CD14-positive monocyte (primary cell): ENCODE results near the gene SDF4. TPM values are rescaled to one million over a fixed set of nuclear protein-coding genes. Genes with fewer than 3 reads are reported as not detected.

Experiments used
- DNase-seq, 3 donors: peaks; one replicate each; pipeline ENCODE4 v3.0.0-alpha.2; 2011 to 2022
- H2AFZ ChIP-seq: 2 replicates; pipeline ENCODE4 v1.6.0; 2012; ENCODE audit warnings: mild to moderate bottlenecking, low read depth, low read length, inconsistent platforms; ENCODE audit not compliant: insufficient read depth, poor library complexity, severe bottlenecking
- H3K27ac ChIP-seq, 2 donors: 1 replicate in 1 of 2; 2 replicates in 1 of 2; pipeline ENCODE4 v1.5.1; 2012 to 2013; ENCODE audit warnings: low read length in 2 of 2, control low read depth in 1 of 2, inconsistent platforms in 1 of 2, low read depth in 1 of 2, mild to moderate bottlenecking in 1 of 2
- H3K27me3 ChIP-seq, 2 donors: one replicate each; pipeline versions ENCODE4 v1.6.0 to v1.6.1; 2011 to 2013; ENCODE audit warnings: low read length in 2 of 2; ENCODE audit not compliant: control insufficient read depth in 2 of 2, insufficient read depth in 2 of 2
- H3K36me3 ChIP-seq, 2 donors: replicated peaks in 1 of 2; 1 replicate in 1 of 2; 2 replicates in 1 of 2; pipeline versions ENCODE4 v1.5.1 to v1.6.1; 2012 to 2013; ENCODE audit warnings: low read length in 2 of 2, control low read depth in 1 of 2, inconsistent platforms in 1 of 2, mild to moderate bottlenecking in 1 of 2; ENCODE audit not compliant: insufficient read depth in 2 of 2, control insufficient read depth in 1 of 2
- H3K4me1 ChIP-seq, 2 donors: 1 replicate in 1 of 2; 2 replicates in 1 of 2; pipeline versions ENCODE4 v1.5.1 to v1.6.1; 2012 to 2013; ENCODE audit warnings: low read length in 2 of 2, control low read depth in 1 of 2, inconsistent platforms in 1 of 2, mild to moderate bottlenecking in 1 of 2, moderate library complexity in 1 of 2; ENCODE audit not compliant: insufficient read depth in 2 of 2, control insufficient read depth in 1 of 2
- H3K4me2 ChIP-seq: replicated peaks from 2 replicates; pipeline ENCODE3; 2012; ENCODE audit warnings: low read length, moderate library complexity, mild to moderate bottlenecking; ENCODE audit not compliant: poor library complexity, severe bottlenecking; ENCODE audit errors: extremely low read depth
- H3K4me3 ChIP-seq, 3 experiments: fragments of 200-600 bp in 1 of 3; sonication (generic) in 1 of 3; replicated peaks in 1 of 3; 1 replicate in 2 of 3; 2 replicates in 1 of 3; pipeline ENCODE4 v1.5.1; 2011 to 2013; ENCODE audit warnings: low read length in 3 of 3, mild to moderate bottlenecking in 3 of 3, control low read depth in 2 of 3, low read depth in 2 of 3, inconsistent platforms in 1 of 3, moderate library complexity in 1 of 3
- H3K79me2 ChIP-seq: 2 replicates; pipeline ENCODE4 v1.6.0; 2012; ENCODE audit warnings: mild to moderate bottlenecking, control low read depth, inconsistent platforms, low read length, moderate library complexity; ENCODE audit not compliant: insufficient read depth
- H3K9ac ChIP-seq: 2 replicates; pipeline ENCODE4 v1.6.0; 2017; ENCODE audit warnings: low read length, mild to moderate bottlenecking; ENCODE audit not compliant: insufficient read depth, poor library complexity, severe bottlenecking
- H3K9me3 ChIP-seq, 2 donors: replicated peaks in 1 of 2; 1 replicate in 1 of 2; 2 replicates in 1 of 2; pipeline versions ENCODE4 v1.5.1 to v1.6.1; 2012 to 2013; ENCODE audit warnings: low read length in 2 of 2, control low read depth in 1 of 2; ENCODE audit not compliant: control insufficient read depth in 1 of 2, insufficient read depth in 1 of 2
- H4K20me1 ChIP-seq: 2 replicates; pipeline ENCODE4 v1.6.0; 2012; ENCODE audit warnings: mild to moderate bottlenecking, low read length, control low read depth, moderate library complexity; ENCODE audit not compliant: insufficient read depth
- H3K27ac Mint-ChIP-seq, 7 donors: one replicate each; pipeline ENCODE4 v1.8.0; 2020; ENCODE audit warnings: mild to moderate bottlenecking in 7 of 7, mixed read lengths in 7 of 7, moderate library complexity in 6 of 7, inconsistent platforms in 2 of 7
- H3K27me3 Mint-ChIP-seq, 3 donors: one replicate each; pipeline ENCODE4 v1.8.0; 2021 to 2022; ENCODE audit warnings: low read depth in 3 of 3, mild to moderate bottlenecking in 3 of 3, mixed read lengths in 3 of 3, moderate library complexity in 3 of 3, inconsistent platforms in 1 of 3
- H3K36me3 Mint-ChIP-seq, 2 donors: one replicate each; pipeline ENCODE4 v1.8.0; 2020; ENCODE audit warnings: mixed read lengths in 2 of 2, inconsistent platforms in 1 of 2, mild to moderate bottlenecking in 1 of 2
- H3K4me1 Mint-ChIP-seq: one replicate; pipeline ENCODE4 v1.8.0; 2020; ENCODE audit warnings: mild to moderate bottlenecking, mixed read lengths
- H3K4me3 Mint-ChIP-seq, 2 donors: one replicate each; pipeline ENCODE4 v1.8.0; 2020; ENCODE audit warnings: mild to moderate bottlenecking in 2 of 2, mixed read lengths in 2 of 2, moderate library complexity in 1 of 2
- H3K9me3 Mint-ChIP-seq, 7 donors: one replicate each; pipeline ENCODE4 v1.8.0; 2020 to 2022; ENCODE audit warnings: mixed read lengths in 7 of 7, mild to moderate bottlenecking in 6 of 7, moderate library complexity in 6 of 7, inconsistent platforms in 2 of 7
- CTCF ChIP-seq: fragments of 200-600 bp; IDR thresholded peaks from one replicate; pipeline ENCODE4 v1.8.0; 2022; ENCODE audit warnings: antibody characterized with exemption, mild to moderate bottlenecking
- WGBS: methylation state at CpG from one replicate; pipeline ENCODE4 v1.1.5; 2013; ENCODE audit warnings: missing lambda C conversion rate; ENCODE audit not compliant: insufficient coverage; 5-methylcytosine and 5-hydroxymethylcytosine counted together
- intact Hi-C, 2 donors: fragments of 100-400 bp; cut with micrococcal nuclease; formaldehyde crosslinking; loops; one replicate each; pipeline versions ENCODE4 v1.15.0 to v1.15.1; 2023
- polyA plus RNA-seq, 3 donors: library from polyadenylated mRNA; depleted of rRNA in 1 of 3; unstranded in 2 of 3; stranded (reverse) in 1 of 3; fragments of 300-500 nt in 2 of 3; fragments of >200 nt in 1 of 3; fragmentation: Illumina TruSeq in 2 of 3; gene quantifications; 1 replicate in 2 of 3; 2 replicates in 1 of 3; pipeline ENCODE4 v1.2.3, GENCODE V29; 2012 to 2021

Gene SDF4
- polyA plus RNA-seq, 3 donors = 81.7 to 98.9 (median 89.0) TPM

GRCh38 chr1:1234180-1234808, 2.5 kb upstream of the SDF4 start:
- Histone ChIP-seq H3K27me3 (peaks cover 0 to 6% of the 10 kb centered on the region in 2 donors), H2AFZ (no peak overlapping the region), H3K9me3 (no peaks in the 10 kb centered on the region), H4K20me1 (peaks cover 23% of the 10 kb centered on the region), H3K79me2 (peaks cover 44% of the 10 kb centered on the region), H3K27ac (no peak overlapping the region), H3K4me1 (peaks cover 19 to 31% of the 10 kb centered on the region in 2 donors), H3K4me3 (no peak overlapping the region), H3K36me3 (peaks cover 4 to 6% of the 10 kb centered on the region in 2 donors), H3K9ac (no peak overlapping the region), H3K4me2 (no peak overlapping the region)
- H3K9me3 Mint-ChIP-seq = peaks cover 0 to 3% (median 0%) of the 10 kb centered on the region in 7 donors
- 97% methylated on average over 24 of the region's 28 CpGs for WGBS
- H3K4me3 Mint-ChIP-seq = no peak overlapping the region
- intact Hi-C loops = loop anchor here in 1 of 2 donors (5.0 to 10.0 kb wide), 2 partner anchors 117 to 199 kb away; partner anchors contain the start of gene C1orf159
- no peak for DNase-seq
- H3K27ac Mint-ChIP-seq = peak overlapping the region in 1 of 7 donors; percentile 10
- H3K4me1 Mint-ChIP-seq = peaks cover 33% of the 10 kb centered on the region
- TF ChIP-seq CTCF = no peak
- H3K36me3 Mint-ChIP-seq = peaks cover 19 to 23% of the 10 kb centered on the region in 2 donors
- H3K27me3 Mint-ChIP-seq = peaks cover 0 to 26% (median 1%) of the 10 kb centered on the region in 3 donors

GRCh38 chr1:1233567-1233892, 1.7 kb upstream of the SDF4 start:
- peaks cover 19 to 31% of the 10 kb centered on the region in 2 donors for H3K36me3 Mint-ChIP-seq
- Histone ChIP-seq H4K20me1 (peaks cover 31% of the 10 kb centered on the region), H3K4me2 (no peak overlapping the region), H3K27me3 (peaks cover 0 to 6% of the 10 kb centered on the region in 2 donors), H3K27ac (no peak overlapping the region), H3K4me1 (peaks cover 19 to 31% of the 10 kb centered on the region in 2 donors), H3K4me3 (no peak overlapping the region), H2AFZ (no peak overlapping the region), H3K36me3 (peaks cover 10 to 11% of the 10 kb centered on the region in 2 donors), H3K9ac (no peak overlapping the region), H3K9me3 (no peaks in the 10 kb centered on the region), H3K79me2 (peaks cover 51% of the 10 kb centered on the region)
- TF ChIP-seq CTCF = no peak
- DNase-seq = no peak
- H3K4me1 Mint-ChIP-seq = peaks cover 33% of the 10 kb centered on the region
- H3K9me3 Mint-ChIP-seq = peaks cover 0 to 3% (median 0%) of the 10 kb centered on the region in 7 donors
- peaks cover 0 to 20% (median 0%) of the 10 kb centered on the region in 3 donors for H3K27me3 Mint-ChIP-seq
- H3K27ac Mint-ChIP-seq = peak overlapping the region in 3 of 7 donors; percentile 19 to 71 (median 45)
- 92% methylated on average over 13 of the region's 15 CpGs for WGBS
- peak overlapping the region in 1 of 2 donors; percentile 0 for H3K4me3 Mint-ChIP-seq
- intact Hi-C loops = loop anchor here in 1 of 2 donors (5.0 to 10.0 kb wide), 2 partner anchors 116 to 199 kb away; partner anchors contain the start of gene C1orf159
